Natural killer cell (primary cell): ENCODE results near the gene CSHL1. TPM values are rescaled to one million over a fixed set of nuclear protein-coding genes. Genes with fewer than 3 reads are reported as not detected.
A peak's percentile ranks its signal among the peaks of the same experiment; 100 is the strongest.
"Not testable (repeated sequence)": the region's sequence is repeated elsewhere in the genome, so short reads cannot be mapped to it uniquely, and the experiment has no call there.

Source experiments
- ATAC-seq, 3 donors: fragments of 150-1000 bp in 2 of 3; fragments of 200-7000 bp in 1 of 3; cut with Tn5 transposase; 1 replicate in 1 of 3; 2 replicates in 2 of 3; pipeline ENCODE4 v1.10.0; 2021; ENCODE audit warnings: mild to moderate bottlenecking in 2 of 3, moderate library complexity in 2 of 3
- DNase-seq, 2 donors: peaks; one replicate each; pipeline versions ENCODE4 v3.0.0 to v3.0.0-alpha.2; 2013 to 2021; ENCODE audit warnings: mixed read lengths in 1 of 2
- H3K27ac ChIP-seq: one replicate; pipeline ENCODE4 v1.5.1; 2013; ENCODE audit warnings: mild to moderate bottlenecking, low read length
- H3K27me3 ChIP-seq: one replicate; pipeline ENCODE4 v1.6.1; 2013; ENCODE audit warnings: low read length; ENCODE audit not compliant: control insufficient read depth, insufficient read depth
- H3K36me3 ChIP-seq: one replicate; pipeline ENCODE4 v1.6.1; 2013; ENCODE audit warnings: low read length; ENCODE audit not compliant: control insufficient read depth, insufficient read depth
- H3K4me1 ChIP-seq: one replicate; pipeline ENCODE4 v1.6.1; 2013; ENCODE audit warnings: low read length; ENCODE audit not compliant: control insufficient read depth, insufficient read depth
- H3K4me3 ChIP-seq: one replicate; pipeline ENCODE4 v1.5.1; 2013; ENCODE audit warnings: low read length
- H3K9me3 ChIP-seq: one replicate; pipeline ENCODE4 v1.6.1; 2013; ENCODE audit warnings: low read length; ENCODE audit not compliant: control insufficient read depth, insufficient read depth
- H3K27ac Mint-ChIP-seq, 2 donors: one replicate each; pipeline ENCODE4 v1.8.0; 2022; ENCODE audit warnings: mild to moderate bottlenecking in 2 of 2, mixed read lengths in 2 of 2, moderate library complexity in 1 of 2
- H3K27me3 Mint-ChIP-seq, 2 donors: one replicate each; pipeline ENCODE4 v1.8.0; 2022; ENCODE audit warnings: low read depth in 2 of 2, mixed read lengths in 2 of 2
- H3K36me3 Mint-ChIP-seq: one replicate; pipeline ENCODE4 v1.8.0; 2022; ENCODE audit warnings: mixed read lengths
- H3K4me1 Mint-ChIP-seq, 2 donors: one replicate each; pipeline ENCODE4 v1.8.0; 2022; ENCODE audit warnings: mixed read lengths in 2 of 2
- H3K4me3 Mint-ChIP-seq: one replicate; pipeline ENCODE4 v1.8.0; 2022; ENCODE audit warnings: mild to moderate bottlenecking, moderate library complexity, mixed read lengths
- H3K9me3 Mint-ChIP-seq, 2 donors: one replicate each; pipeline ENCODE4 v1.8.0; 2022; ENCODE audit warnings: mixed read lengths in 2 of 2
- CTCF ChIP-seq: fragments of 200-600 bp; IDR thresholded peaks from one replicate; pipeline ENCODE4 v1.8.0; 2022; ENCODE audit warnings: antibody characterized with exemption
- WGBS: methylation state at CpG from one replicate; pipeline ENCODE4 v1.1.7; 2013; ENCODE audit warnings: missing lambda C conversion rate; ENCODE audit not compliant: insufficient coverage; 5-methylcytosine and 5-hydroxymethylcytosine counted together
- intact Hi-C: fragments of 100-400 bp; cut with micrococcal nuclease; formaldehyde crosslinking; loops from one replicate; pipeline ENCODE4 v1.14.2; 2022
- total RNA-seq, 4 donors: library from RNA; stranded (reverse); fragments of 120-200 nt in 1 of 4; gene quantifications; one replicate each; pipeline versions ENCODE4 v1.2.3 to v1.2.4, GENCODE V29; 2013 to 2022

The CSHL1 gene
- total RNA-seq, 3 donors from 2014 or later (not counting 1 experiment from before 2014, with no cell fraction given): not detected

GRCh38 chr17:63916566-63917185, 5.6 kb upstream of the CSHL1 start:
- Histone ChIP-seq H3K27ac (no peak overlapping the region), H3K4me3 (no peak overlapping the region), H3K36me3 (no peaks in the 10 kb centered on the region), H3K9me3 (no peaks in the 10 kb centered on the region), H3K4me1 (peaks cover 13% of the 10 kb centered on the region), H3K27me3 (no peaks in the 10 kb centered on the region)
- DNase-seq (no peak), ATAC-seq (no peak)
- no peak overlapping the region for H3K27ac Mint-ChIP-seq
- no peak for TF ChIP-seq CTCF
- 90% methylated on average over 12 of the region's 12 CpGs for WGBS
- H3K4me3 Mint-ChIP-seq: no peak overlapping the region
- intact Hi-C loops: loop anchor here (5.0 kb wide), 2 partner anchors 231 to 366 kb away; no protein-coding TSS in a partner anchor
- no peaks in the 10 kb centered on the region for H3K36me3 Mint-ChIP-seq
- no peaks in the 10 kb centered on the region for H3K9me3 Mint-ChIP-seq
- peaks cover 9 to 12% of the 10 kb centered on the region in 2 donors for H3K4me1 Mint-ChIP-seq
- H3K27me3 Mint-ChIP-seq: peaks cover 4 to 7% of the 10 kb centered on the region in 2 donors

GRCh38 chr17:63915753-63916152, 4.7 kb upstream of the CSHL1 start:
- 68% methylated on average over 9 of the region's 10 CpGs for WGBS
- H3K4me3 Mint-ChIP-seq, H3K27ac Mint-ChIP-seq: not testable (repeated sequence)

GRCh38 chr17:63914471-63914870, 3.4 kb upstream of the CSHL1 start:
- Histone ChIP-seq H3K27ac (no peak overlapping the region), H3K36me3 (no peaks in the 10 kb centered on the region), H3K4me1 (peaks cover 13% of the 10 kb centered on the region), H3K27me3 (no peaks in the 10 kb centered on the region), H3K4me3 (no peak overlapping the region), H3K9me3 (no peaks in the 10 kb centered on the region)
- no peak for TF ChIP-seq CTCF
- intact Hi-C loops: no loop called here
- Mint-ChIP-seq H3K9me3 (no peaks in the 10 kb centered on the region), H3K27ac (no peak overlapping the region), H3K4me1 (peaks cover 11 to 12% of the 10 kb centered on the region in 2 donors), H3K4me3 (no peak overlapping the region), H3K36me3 (no peaks in the 10 kb centered on the region), H3K27me3 (peaks cover 6 to 7% of the 10 kb centered on the region in 2 donors)
- ATAC-seq: no peak
- 98% methylated on average over 7 of the region's 7 CpGs for WGBS
- DNase-seq: no peak

More at GRCh38 chr17:63915753-63916152, 4.7 kb upstream of the CSHL1 start:
- not testable (repeated sequence) for H3K27me3 ChIP-seq, H3K27me3 Mint-ChIP-seq, DNase-seq, ATAC-seq, H3K4me3 ChIP-seq, H3K9me3 ChIP-seq, H3K9me3 Mint-ChIP-seq, H3K36me3 Mint-ChIP-seq, H3K27ac ChIP-seq, H3K36me3 ChIP-seq
- H3K4me1 Mint-ChIP-seq: peaks cover 13 to 16% of the 10 kb centered on the region in 2 donors
- H3K4me1 ChIP-seq: peaks cover 15% of the 10 kb centered on the region
- intact Hi-C loops: loop anchor here (5.0 kb wide), 2 partner anchors 232 to 367 kb away; no protein-coding TSS in a partner anchor

- Histone ChIP-seq H3K4me1 (peaks cover 6% of the 10 kb centered on the region), H3K27ac (no peak overlapping the region), H3K9me3 (no peaks in the 10 kb centered on the region), H3K4me3 (no peak overlapping the region), H3K36me3 (no peaks in the 10 kb centered on the region), H3K27me3 (no peaks in the 10 kb centered on the region)
- WGBS: 68% methylated on average over 5 of the region's 8 CpGs
- TF ChIP-seq CTCF: peak; percentile 79
- Mint-ChIP-seq H3K9me3 (no peaks in the 10 kb centered on the region), H3K27ac (no peak overlapping the region), H3K36me3 (no peaks in the 10 kb centered on the region), H3K27me3 (peaks cover 0 to 5% of the 10 kb centered on the region in 2 donors), H3K4me3 (no peak overlapping the region), H3K4me1 (peaks cover 5% of the 10 kb centered on the region in 2 donors)
- intact Hi-C loops: no loop called here
- DNase-seq (peak; percentile 60 to 83), ATAC-seq (peak; percentile 80 to 98 (median 92))
These were observed 621 bp upstream of the CSHL1 start for GRCh38 chr17:63911657-63912100.
